Sigmoid colon (tissue), 7 donors: ENCODE results near the gene CACNA1E. TPM values are rescaled to one million over a fixed set of nuclear protein-coding genes. Genes with fewer than 3 reads are reported as not detected.

Experiments
- DNase-seq: peaks from one replicate; pipeline ENCODE4 v3.0.0-alpha.2; 2019
- H3K27ac ChIP-seq, 4 donors: fragments of 200-600 bp; sonication (generic); one replicate each; pipeline ENCODE4 v1.5.1; 2016 to 2019; ENCODE audit warnings: mild to moderate bottlenecking in 1 of 4
- H3K27me3 ChIP-seq, 3 donors: fragments of 200-600 bp; sonication (generic); one replicate each; pipeline ENCODE4 v1.5.1; 2019; ENCODE audit warnings: mild to moderate bottlenecking in 1 of 3
- H3K36me3 ChIP-seq, 4 donors: fragments of 200-600 bp; sonication (generic); one replicate each; pipeline ENCODE4 v1.5.1; 2016 to 2019
- H3K4me1 ChIP-seq, 4 donors: fragments of 200-600 bp; sonication (generic); one replicate each; pipeline ENCODE4 v1.5.1; 2017 to 2019
- H3K4me3 ChIP-seq, 4 donors: fragments of 200-600 bp; sonication (generic); one replicate each; pipeline ENCODE4 v1.5.1; 2017 to 2019; ENCODE audit warnings: mild to moderate bottlenecking in 2 of 4, moderate library complexity in 1 of 4
- H3K9me3 ChIP-seq, 4 donors: fragments of 200-600 bp in 3 of 4; sonication (generic) in 3 of 4; one replicate each; pipeline versions ENCODE4 v1.5.1 to v1.6.1; 2013 to 2019
- CTCF ChIP-seq, 4 experiments: fragments of 450-650 bp in 3 of 4; fragments of 200-600 bp in 1 of 4; IDR thresholded peaks; one replicate each; pipeline ENCODE4 v1.5.1; 2016 to 2019; ENCODE audit warnings: antibody characterized with exemption in 4 of 4, mild to moderate bottlenecking in 3 of 4, moderate library complexity in 2 of 4
- EP300 ChIP-seq, 4 donors: sonication (generic); formaldehyde crosslinking; IDR thresholded peaks; one replicate each; pipeline ENCODE4 v1.6.1; 2017; ENCODE audit warnings: antibody characterized with exemption in 4 of 4
- POLR2A ChIP-seq, 2 donors: fragments of 450-650 bp; IDR thresholded peaks; one replicate each; pipeline ENCODE4 v1.6.1; 2016; ENCODE audit warnings: antibody characterized with exemption in 2 of 2, mild to moderate bottlenecking in 2 of 2, moderate library complexity in 2 of 2
- POLR2AphosphoS5 ChIP-seq, 4 donors: sonication (generic); formaldehyde crosslinking; IDR thresholded peaks; one replicate each; pipeline ENCODE4 v1.6.1; 2017; ENCODE audit warnings: antibody characterized with exemption in 4 of 4
- WGBS, 2 donors: extraction: QIAGEN DNeasy Blood & Tissue Kit; methylation state at CpG; one replicate each; pipeline ENCODE4 v1.1.7; 2013; 5-methylcytosine and 5-hydroxymethylcytosine counted together
- intact Hi-C: fragments of 100-400 bp; cut with DNase I; formaldehyde crosslinking; loops from one replicate; pipeline ENCODE4 v1.15.1; 2023
- polyA plus RNA-seq, 3 donors: library from polyadenylated mRNA; stranded (reverse); fragments of 200-250 nt; gene quantifications; one replicate each; pipeline ENCODE4 v1.2.3, GENCODE V29; 2013
- total RNA-seq, 4 donors: library from RNA; depleted of rRNA; stranded (reverse); fragments of >200 nt; gene quantifications; one replicate each; pipeline ENCODE4 v1.1.0, GENCODE V29; 2016
- donor health status: healthy with polysubstance abuse.
- donor health status: Bipolar disorder and iron deficiency.
- donor health status: healthy.

CACNA1E gene
- total and polyA plus RNA-seq, 7 donors = 0.16 to 1.1 (median 0.36) TPM; not detected in 2

- no peaks in the 10 kb centered on the region for H3K36me3 ChIP-seq
- peaks cover 8 to 38% (median 31%) of the 10 kb centered on the region in 3 donors for H3K27me3 ChIP-seq
- H3K9me3 ChIP-seq = no peaks in the 10 kb centered on the region
- no peak for TF ChIP-seq POLR2A (IDR thresholded peaks at IDR 0.05)
- peak; percentile 22 to 74 (median 52) for TF ChIP-seq CTCF (IDR thresholded peaks at IDR 0.05)
- H3K27ac ChIP-seq = no peak overlapping the region
- no peak overlapping the region for H3K4me3 ChIP-seq
- intact Hi-C loops = loop anchor here (5.0 to 10.0 kb wide), 3 partner anchors 198 to 606 kb away; no protein-coding TSS in a partner anchor
- no peak for DNase-seq
- WGBS, 2 donors = 30% methylated on average over 3 of the region's 3 CpGs
- peaks cover 0 to 23% (median 16%) of the 10 kb centered on the region in 4 donors for H3K4me1 ChIP-seq
Observed at GRCh38 chr1:181479137-181479745, 4.1 kb upstream of the CACNA1E start.

- no peak for TF ChIP-seq CTCF (IDR thresholded peaks at IDR 0.05)
- no peak for TF ChIP-seq POLR2AphosphoS5 (IDR thresholded peaks at IDR 0.05)
- TF ChIP-seq POLR2A (IDR thresholded peaks at IDR 0.05) = no peak
- no peak for TF ChIP-seq EP300 (IDR thresholded peaks at IDR 0.05)
- Histone ChIP-seq H3K9me3 (no peaks in the 10 kb centered on the region), H3K4me3 (peak overlapping the region in 2 of 4 donors; percentile 35 to 36), H3K27me3 (peaks cover 28 to 66% (median 58%) of the 10 kb centered on the region in 3 donors), H3K27ac (no peak overlapping the region), H3K36me3 (no peaks in the 10 kb centered on the region), H3K4me1 (peaks cover 0 to 32% (median 19%) of the 10 kb centered on the region in 4 donors)
- intact Hi-C loops = no loop called here
- WGBS, 2 donors = 23 to 51% methylated on average over 36 of the region's 36 CpGs
- no peak for DNase-seq
Observed at GRCh38 chr1:181482001-181482430, 1.3 kb upstream of the CACNA1E start.

DNA sequence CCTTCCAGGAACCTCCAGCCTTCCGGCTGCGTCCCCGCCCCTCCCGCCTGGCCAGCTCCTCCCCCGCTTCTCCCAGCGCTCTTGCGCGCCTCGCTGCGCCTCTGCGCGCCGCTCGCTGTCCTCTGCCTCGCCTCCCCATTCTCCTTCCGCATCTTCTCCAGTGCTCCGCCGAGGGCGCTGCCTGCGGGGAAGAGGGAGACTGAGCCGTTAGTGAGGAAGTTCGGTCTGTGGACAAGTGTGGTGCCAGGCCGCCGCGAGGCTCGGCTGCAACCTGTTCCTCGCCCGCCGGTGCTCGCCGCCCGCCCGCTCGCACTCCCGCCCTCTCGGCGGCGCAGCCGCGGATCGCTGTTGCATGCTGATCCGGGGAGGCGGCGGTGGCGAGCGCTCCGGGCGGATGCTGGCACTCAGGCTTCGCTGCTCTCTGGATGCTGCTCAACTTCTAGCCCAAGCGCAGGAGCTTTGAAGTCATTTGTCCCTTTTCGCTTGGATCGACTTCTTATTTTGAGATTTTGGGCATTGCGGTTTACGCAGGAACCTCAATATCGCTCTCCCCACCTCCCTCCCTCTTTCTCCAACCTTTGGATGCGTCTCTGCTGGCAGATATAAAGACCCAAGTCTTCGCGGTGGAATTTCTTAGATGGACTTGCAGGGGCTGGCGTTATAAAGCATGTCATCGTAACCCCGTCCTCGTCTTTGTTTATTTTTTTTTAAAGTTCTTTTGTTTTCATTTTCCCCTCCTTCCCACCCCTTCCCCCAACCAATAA, 614 bp upstream of the CACNA1E start:
- DNase-seq = no peak
- Histone ChIP-seq H3K27me3 (peaks cover 28 to 73% (median 65%) of the 10 kb centered on the region in 3 donors), H3K27ac (no peak overlapping the region), H3K4me1 (peaks cover 0 to 32% (median 19%) of the 10 kb centered on the region in 4 donors), H3K36me3 (no peaks in the 10 kb centered on the region), H3K9me3 (no peaks in the 10 kb centered on the region), H3K4me3 (peak overlapping the region in 3 of 4 donors; percentile 7 to 36 (median 35))
- no peak for TF ChIP-seq POLR2AphosphoS5 (IDR thresholded peaks at IDR 0.05)
- TF ChIP-seq CTCF (IDR thresholded peaks at IDR 0.05) = no peak
- intact Hi-C loops = no loop called here
- WGBS, 2 donors = 4 to 9% methylated on average over 62 of the region's 62 CpGs

DNA sequence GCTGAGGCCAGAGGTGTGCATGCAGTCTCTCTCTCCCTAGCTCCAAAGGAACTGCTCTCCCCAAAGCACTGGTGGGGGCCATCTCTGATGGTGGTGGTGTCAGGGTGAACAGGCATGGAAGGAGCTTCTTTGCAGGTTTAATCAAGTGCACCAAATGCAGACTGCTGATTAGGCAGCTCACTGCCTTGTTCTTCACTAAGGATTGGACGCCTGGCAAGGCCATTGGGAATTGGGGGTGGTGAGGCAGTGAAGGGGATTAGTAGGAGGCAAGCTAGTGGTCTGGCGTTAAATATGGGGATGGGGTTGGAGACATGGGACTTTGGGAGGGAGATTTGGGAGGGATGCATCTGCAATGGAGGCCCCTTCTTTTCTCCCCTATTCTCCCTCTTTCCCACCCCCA, 1.5 kb downstream of the CACNA1E start:
- intact Hi-C loops = no loop called here
- no peaks in the 10 kb centered on the region for H3K36me3 ChIP-seq
- no peak for DNase-seq
- TF ChIP-seq CTCF (IDR thresholded peaks at IDR 0.05) = no peak
- TF ChIP-seq POLR2A (IDR thresholded peaks at IDR 0.05) = no peak
- no peak for TF ChIP-seq POLR2AphosphoS5 (IDR thresholded peaks at IDR 0.05)
- H3K9me3 ChIP-seq = no peaks in the 10 kb centered on the region
- no peak overlapping the region for H3K4me3 ChIP-seq
- H3K27ac ChIP-seq = no peak overlapping the region
- H3K4me1 ChIP-seq = peaks cover 0 to 32% (median 19%) of the 10 kb centered on the region in 4 donors
- WGBS, 2 donors = 67 to 75% methylated on average over 2 of the region's 2 CpGs
- peaks cover 28 to 76% (median 67%) of the 10 kb centered on the region in 3 donors for H3K27me3 ChIP-seq
